Caco-2 (cell line): Measurements from ENCODE around the gene LRRC2. TPM values are rescaled to one million over a fixed set of nuclear protein-coding genes. Genes with fewer than 3 reads are reported as not detected.

ENCODE experiments used
- BruUV-seq: library from RNA; stranded (reverse); fragments of 400-500 nt; replicated peaks from 2 replicates; lab custom pipeline; 2021; lab: Mats Ljungman, UMichigan
- CTCF ChIA-PET: fragments of 300-600 bp; sonication (Branson Sonifier 250); formaldehyde crosslinking; loops from one replicate; lab custom pipeline; 2022; ENCODE audit warnings: antibody characterized with exemption; lab: Charles Lee
- POLR2A ChIA-PET: fragments of 300-600 bp; sonication (Branson Sonifier 250); formaldehyde crosslinking; loops from one replicate; lab custom pipeline; 2022; ENCODE audit warnings: antibody characterized with exemption; lab: Charles Lee
- DNase-seq, 2 experiments: peaks; one replicate each; pipeline versions ENCODE4 v3.0.0 to v3.0.0-alpha.2; 2020 to 2022
- H3K27me3 ChIP-seq: replicated peaks from 2 replicates; pipeline ENCODE4 v1.6.0; 2011; ENCODE audit warnings: low read length; ENCODE audit not compliant: control insufficient read depth, insufficient read depth
- H3K36me3 ChIP-seq: 2 replicates; pipeline ENCODE4 v1.5.1; 2011; ENCODE audit warnings: low read length; ENCODE audit not compliant: control insufficient read depth, insufficient read depth
- H3K4me1 ChIP-seq: fragments of 250-450 bp; sonication (Bioruptor Pico); 2 replicates; pipeline ENCODE4 v1.5.1; 2020; ENCODE audit warnings: mild to moderate bottlenecking
- H3K4me3 ChIP-seq: 2 replicates; pipeline ENCODE4 v1.5.1; 2011; ENCODE audit warnings: low read depth, mild to moderate bottlenecking, control low read depth, low read length
- H3K9me3 ChIP-seq: fragments of 250-450 bp; sonication (Bioruptor Pico); 2 replicates; pipeline ENCODE4 v1.5.1; 2020; ENCODE audit warnings: mild to moderate bottlenecking, moderate library complexity
- H3K27ac Mint-ChIP-seq: one replicate; pipeline ENCODE4 v1.8.0; 2022; ENCODE audit warnings: mixed read lengths; ENCODE audit not compliant: unreplicated experiment
- H3K27me3 Mint-ChIP-seq: one replicate; pipeline ENCODE4 v1.8.0; 2022; ENCODE audit warnings: mixed read lengths; ENCODE audit not compliant: insufficient read depth, unreplicated experiment
- H3K36me3 Mint-ChIP-seq: one replicate; pipeline ENCODE4 v1.8.0; 2022; ENCODE audit warnings: mild to moderate bottlenecking, mixed read lengths; ENCODE audit not compliant: insufficient read depth, unreplicated experiment
- H3K4me1 Mint-ChIP-seq: one replicate; pipeline ENCODE4 v1.8.0; 2022; ENCODE audit warnings: low read depth, mixed read lengths; ENCODE audit not compliant: unreplicated experiment
- H3K4me3 Mint-ChIP-seq: one replicate; pipeline ENCODE4 v1.8.0; 2022; ENCODE audit warnings: mild to moderate bottlenecking, moderate library complexity, mixed read lengths; ENCODE audit not compliant: unreplicated experiment
- H3K9me3 Mint-ChIP-seq: one replicate; pipeline ENCODE4 v1.8.0; 2022; ENCODE audit warnings: mixed read lengths; ENCODE audit not compliant: unreplicated experiment
- CTCF ChIP-seq, 2 experiments: fragments of 200-600 bp in 1 of 2; IDR thresholded peaks; 1 replicate in 1 of 2; 2 replicates in 1 of 2; pipeline versions ENCODE4 v1.5.1 to v1.8.0; 2011 to 2022; ENCODE audit warnings: antibody characterized with exemption in 1 of 2, control low read depth in 1 of 2, inconsistent platforms in 1 of 2, low read depth in 1 of 2, low read length in 1 of 2, mild to moderate bottlenecking in 1 of 2, moderate library complexity in 1 of 2; ENCODE audit not compliant: insufficient read depth in 1 of 2, severe bottlenecking in 1 of 2, unreplicated experiment in 1 of 2
- intact Hi-C: fragments of 100-400 bp; cut with micrococcal nuclease; formaldehyde crosslinking; loops from one replicate; pipeline ENCODE4 v1.10.0; 2022; ENCODE audit not compliant: unreplicated experiment
- total RNA-seq: library from RNA; stranded (reverse); gene quantifications from 2 replicates; pipeline ENCODE4 v1.2.3, GENCODE V29; 2022

LRRC2 gene
- total RNA-seq, 1 experiment from 2014 or later = 0.27 TPM

- no peaks in the 10 kb centered on the region for H3K4me1 ChIP-seq
- no peaks in the 10 kb centered on the region for H3K36me3 ChIP-seq
- ChIA-PET CTCF (interaction anchor here (0.6 kb wide), 1 partner anchor 195 kb away, joined by 3 read pairs; no protein-coding TSS in a partner anchor), POLR2A (no interaction called here)
- no peak for DNase-seq
- no peaks in the 10 kb centered on the region for H3K9me3 Mint-ChIP-seq
- no peak overlapping the region for H3K4me3 ChIP-seq
- peaks cover 4% of the 10 kb centered on the region for H3K27me3 Mint-ChIP-seq
- no peak for TF ChIP-seq CTCF (IDR thresholded peaks at IDR 0.05; ENCODE audit: insufficient read depth in 1 of 2, low read depth in 1 of 2, low read length in 1 of 2, severe bottlenecking in 1 of 2, unreplicated experiment in 1 of 2)
- no peaks in the 10 kb centered on the region for H3K4me1 Mint-ChIP-seq
- H3K4me3 Mint-ChIP-seq = no peak overlapping the region
- intact Hi-C loops = no loop called here
- H3K27me3 ChIP-seq = no peaks in the 10 kb centered on the region
- H3K9me3 ChIP-seq = no peaks in the 10 kb centered on the region
- H3K27ac Mint-ChIP-seq = no peak overlapping the region
- no peaks in the 10 kb centered on the region for H3K36me3 Mint-ChIP-seq
- no TSS peak for BruUV-seq
Observed at GRCh38 chr3:46512191-46512749, 53.8 kb downstream of the LRRC2 start.

GRCh38 chr3:46509661-46510187 is 56.4 kb downstream of the LRRC2 start:
- Mint-ChIP-seq H3K36me3 (no peaks in the 10 kb centered on the region), H3K27me3 (peaks cover 4% of the 10 kb centered on the region), H3K4me1 (no peaks in the 10 kb centered on the region), H3K9me3 (no peaks in the 10 kb centered on the region), H3K27ac (no peak overlapping the region), H3K4me3 (no peak overlapping the region)
- Histone ChIP-seq H3K4me1 (no peaks in the 10 kb centered on the region), H3K27me3 (no peaks in the 10 kb centered on the region), H3K36me3 (no peaks in the 10 kb centered on the region), H3K4me3 (no peak overlapping the region), H3K9me3 (no peaks in the 10 kb centered on the region)
- no TSS peak for BruUV-seq
- POLR2A ChIA-PET = no interaction called here
- intact Hi-C loops = loop anchor here (5.0 kb wide), 1 partner anchor 33 kb away; no protein-coding TSS in a partner anchor
- no peak for TF ChIP-seq CTCF (IDR thresholded peaks at IDR 0.05; ENCODE audit: insufficient read depth in 1 of 2, low read depth in 1 of 2, low read length in 1 of 2, severe bottlenecking in 1 of 2, unreplicated experiment in 1 of 2)
- no peak for DNase-seq
- CTCF ChIA-PET = no interaction called here

- intact Hi-C loops = loop anchor here (5.0 kb wide), 1 partner anchor 33 kb away; no protein-coding TSS in a partner anchor
- H3K9me3 ChIP-seq = no peaks in the 10 kb centered on the region
- Mint-ChIP-seq H3K4me1 (no peaks in the 10 kb centered on the region), H3K27me3 (peaks cover 4% of the 10 kb centered on the region), H3K27ac (no peak overlapping the region), H3K9me3 (no peaks in the 10 kb centered on the region), H3K4me3 (no peak overlapping the region), H3K36me3 (no peaks in the 10 kb centered on the region)
- CTCF ChIA-PET = no interaction called here
- no TSS peak for BruUV-seq
- H3K4me1 ChIP-seq = no peaks in the 10 kb centered on the region
- POLR2A ChIA-PET = no interaction called here
- no peaks in the 10 kb centered on the region for H3K27me3 ChIP-seq
- no peak for DNase-seq
- H3K36me3 ChIP-seq = no peaks in the 10 kb centered on the region
- TF ChIP-seq CTCF (IDR thresholded peaks at IDR 0.05; ENCODE audit: insufficient read depth in 1 of 2, low read depth in 1 of 2, low read length in 1 of 2, severe bottlenecking in 1 of 2, unreplicated experiment in 1 of 2) = no peak
- H3K4me3 ChIP-seq = no peak overlapping the region
Observed at GRCh38 chr3:46508850-46509591, 57.1 kb downstream of the LRRC2 start.
